Vagina (tissue), 2 donors: ENCODE measurements around the gene PHTF1.

Experiments
- POLR2A ChIP-seq, 2 donors: fragments of 450-650 bp; IDR thresholded peaks; one replicate each; pipeline ENCODE4 v1.6.1; 2017; ENCODE audit warnings: antibody characterized with exemption in 2 of 2, mild to moderate bottlenecking in 2 of 2, moderate library complexity in 2 of 2
- POLR2AphosphoS5 ChIP-seq, 2 donors: sonication (generic); formaldehyde crosslinking; IDR thresholded peaks; one replicate each; pipeline ENCODE4 v1.9.0; 2017; ENCODE audit warnings: antibody characterized with exemption in 2 of 2, mild to moderate bottlenecking in 2 of 2, low read depth in 1 of 2; ENCODE audit not compliant: insufficient read depth in 1 of 2
- TF ChIP-seq, protein P1 (sequence below), 3 experiments: fragments of 450-650 bp in 2 of 3; fragments of 200-600 bp in 1 of 3; sonication (generic) in 1 of 3; IDR thresholded peaks; one replicate each; pipeline ENCODE4 v1.5.1; 2017 to 2019; ENCODE audit warnings: antibody characterized with exemption in 3 of 3, mild to moderate bottlenecking in 2 of 3, moderate library complexity in 2 of 3

DNA sequence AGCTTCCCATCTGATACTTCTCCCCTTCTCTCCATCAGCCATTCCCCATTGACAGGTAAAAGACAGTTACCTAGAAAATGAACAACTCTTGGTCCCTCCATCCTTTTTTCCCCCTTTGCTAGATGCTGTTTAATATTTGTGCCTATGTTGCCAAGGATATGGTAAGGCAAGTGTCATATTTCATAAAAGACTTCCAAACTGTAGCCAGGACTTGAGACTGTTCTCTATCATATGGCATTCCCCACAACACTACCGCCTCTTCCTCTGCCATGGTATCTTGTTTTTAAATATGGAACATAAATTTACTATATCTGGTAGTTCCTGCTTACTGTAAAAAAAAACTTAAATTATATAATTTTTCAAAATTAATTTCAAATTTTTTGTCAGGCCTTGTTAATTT is 97.2 kb downstream of the PHTF1 start:
- TF ChIP-seq, protein P1, sequence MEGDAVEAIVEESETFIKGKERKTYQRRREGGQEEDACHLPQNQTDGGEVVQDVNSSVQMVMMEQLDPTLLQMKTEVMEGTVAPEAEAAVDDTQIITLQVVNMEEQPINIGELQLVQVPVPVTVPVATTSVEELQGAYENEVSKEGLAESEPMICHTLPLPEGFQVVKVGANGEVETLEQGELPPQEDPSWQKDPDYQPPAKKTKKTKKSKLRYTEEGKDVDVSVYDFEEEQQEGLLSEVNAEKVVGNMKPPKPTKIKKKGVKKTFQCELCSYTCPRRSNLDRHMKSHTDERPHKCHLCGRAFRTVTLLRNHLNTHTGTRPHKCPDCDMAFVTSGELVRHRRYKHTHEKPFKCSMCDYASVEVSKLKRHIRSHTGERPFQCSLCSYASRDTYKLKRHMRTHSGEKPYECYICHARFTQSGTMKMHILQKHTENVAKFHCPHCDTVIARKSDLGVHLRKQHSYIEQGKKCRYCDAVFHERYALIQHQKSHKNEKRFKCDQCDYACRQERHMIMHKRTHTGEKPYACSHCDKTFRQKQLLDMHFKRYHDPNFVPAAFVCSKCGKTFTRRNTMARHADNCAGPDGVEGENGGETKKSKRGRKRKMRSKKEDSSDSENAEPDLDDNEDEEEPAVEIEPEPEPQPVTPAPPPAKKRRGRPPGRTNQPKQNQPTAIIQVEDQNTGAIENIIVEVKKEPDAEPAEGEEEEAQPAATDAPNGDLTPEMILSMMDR (IDR thresholded peaks at IDR 0.05), result no peak
- TF ChIP-seq POLR2AphosphoS5 (IDR thresholded peaks at IDR 0.05; ENCODE audit: insufficient read depth in 1 of 2, low read depth in 1 of 2), result no peak
- no peak for TF ChIP-seq POLR2A (IDR thresholded peaks at IDR 0.05)
